Right lobe of liver (tissue), 6 donors: Measurements from ENCODE around the gene EXOC3L1. TPM values are rescaled to one million over a fixed set of nuclear protein-coding genes. Genes with fewer than 3 reads are reported as not detected.
A peak's percentile ranks its signal among the peaks of the same experiment; 100 is the strongest.

Experiments used
- ATAC-seq, 4 donors: fragments of 200-7000 bp; cut with Tn5 transposase; one replicate each; pipeline ENCODE4 v1.9.1; 2020; ENCODE audit warnings: mild to moderate bottlenecking in 4 of 4, moderate library complexity in 4 of 4
- DNase-seq, 3 donors: peaks; one replicate each; pipeline ENCODE4 v3.0.0-alpha.2; 2020
- H3K27ac ChIP-seq, 3 donors: fragments of 200-600 bp; one replicate each; pipeline ENCODE4 v1.8.0; 2022
- H3K27me3 ChIP-seq, 2 donors: fragments of 200-600 bp; one replicate each; pipeline ENCODE4 v1.8.0; 2022
- H3K36me3 ChIP-seq, 4 donors: fragments of 200-600 bp; sonication (generic) in 1 of 4; one replicate each; pipeline versions ENCODE4 v1.5.1 to v1.8.0; 2017 to 2022; ENCODE audit warnings: control low read depth in 1 of 4
- H3K4me1 ChIP-seq, 4 donors: fragments of 200-600 bp; sonication (generic) in 1 of 4; one replicate each; pipeline versions ENCODE4 v1.5.1 to v1.8.0; 2017 to 2022; ENCODE audit warnings: control low read depth in 1 of 4
- H3K4me3 ChIP-seq, 3 donors: fragments of 200-600 bp; one replicate each; pipeline ENCODE4 v1.8.0; 2022
- H3K9me3 ChIP-seq, 4 donors: fragments of 200-600 bp; sonication (generic) in 1 of 4; one replicate each; pipeline versions ENCODE4 v1.5.1 to v1.8.0; 2017 to 2022; ENCODE audit warnings: control low read depth in 1 of 4
- POLR2A ChIP-seq: fragments of 450-650 bp; IDR thresholded peaks from one replicate; pipeline ENCODE4 v1.6.1; 2017; ENCODE audit warnings: antibody characterized with exemption, mild to moderate bottlenecking
- WGBS: methylation state at CpG from one replicate; pipeline ENCODE4 v1.1.6; 2018; ENCODE audit warnings: low coverage, low lambda C conversion rate; ENCODE audit not compliant: insufficient coverage; ENCODE audit errors: missing lambda C conversion rate; 5-methylcytosine and 5-hydroxymethylcytosine counted together
- intact Hi-C, 2 donors: fragments of 100-400 bp; cut with DNase I; formaldehyde crosslinking; loops; one replicate each; pipeline versions ENCODE4 v1.11.2 to v1.14.1; 2022
- total RNA-seq, 6 experiments: library from RNA; depleted of rRNA in 2 of 6; stranded (reverse); fragments of >200 nt in 2 of 6; fragmentation: NEBNext Ultra II Directional in 3 of 6; extraction: Animal tissue kit (Norgen Biotek cat#: 25700) in 3 of 6; gene quantifications; one replicate each; pipeline versions ENCODE4 v1.1.0 to v1.2.4, GENCODE V29; 2016 to 2023
- TF ChIP-seq, protein P1 (sequence below), 4 donors: fragments of 200-600 bp in 3 of 4; fragments of 450-650 bp in 1 of 4; IDR thresholded peaks; one replicate each; pipeline versions ENCODE4 v1.5.1 to v1.8.0; 2016 to 2022; ENCODE audit warnings: antibody characterized with exemption in 4 of 4, mild to moderate bottlenecking in 2 of 4
- donor health status: DM: no; HTN: yes; CAD: no.
- donor health status: DM: no; HTN: no; CAD: no.
- donor health status: DM: no; HTN: no; CAD: no.
- donor health status: DM: no; HTN: yes; CAD: no.
- donor health status: DM: no; HTN: yes; CAD: no.

EXOC3L1 gene
- total RNA-seq, 6 experiments from 2014 or later, result 1.8 to 4.3 (median 2.5) TPM

- Histone ChIP-seq H3K9me3 (no peaks in the 10 kb centered on the region), H3K36me3 (peaks cover 0 to 1% (median 0%) of the 10 kb centered on the region in 4 donors), H3K27ac (no peak overlapping the region), H3K4me3 (no peak overlapping the region), H3K4me1 (peaks cover 0 to 10% (median 0%) of the 10 kb centered on the region in 4 donors), H3K27me3 (no peaks in the 10 kb centered on the region)
- WGBS, result 91% methylated on average over 15 of the region's 50 CpGs
- DNase-seq, result peak; percentile 46 to 50 (median 47)
- peak in 3 of 4 donors; percentile 26 to 62 (median 30) for ATAC-seq
- intact Hi-C loops, result no loop called here
- TF ChIP-seq POLR2A, result no peak
- TF ChIP-seq, protein P1, sequence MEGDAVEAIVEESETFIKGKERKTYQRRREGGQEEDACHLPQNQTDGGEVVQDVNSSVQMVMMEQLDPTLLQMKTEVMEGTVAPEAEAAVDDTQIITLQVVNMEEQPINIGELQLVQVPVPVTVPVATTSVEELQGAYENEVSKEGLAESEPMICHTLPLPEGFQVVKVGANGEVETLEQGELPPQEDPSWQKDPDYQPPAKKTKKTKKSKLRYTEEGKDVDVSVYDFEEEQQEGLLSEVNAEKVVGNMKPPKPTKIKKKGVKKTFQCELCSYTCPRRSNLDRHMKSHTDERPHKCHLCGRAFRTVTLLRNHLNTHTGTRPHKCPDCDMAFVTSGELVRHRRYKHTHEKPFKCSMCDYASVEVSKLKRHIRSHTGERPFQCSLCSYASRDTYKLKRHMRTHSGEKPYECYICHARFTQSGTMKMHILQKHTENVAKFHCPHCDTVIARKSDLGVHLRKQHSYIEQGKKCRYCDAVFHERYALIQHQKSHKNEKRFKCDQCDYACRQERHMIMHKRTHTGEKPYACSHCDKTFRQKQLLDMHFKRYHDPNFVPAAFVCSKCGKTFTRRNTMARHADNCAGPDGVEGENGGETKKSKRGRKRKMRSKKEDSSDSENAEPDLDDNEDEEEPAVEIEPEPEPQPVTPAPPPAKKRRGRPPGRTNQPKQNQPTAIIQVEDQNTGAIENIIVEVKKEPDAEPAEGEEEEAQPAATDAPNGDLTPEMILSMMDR (IDR thresholded peaks at IDR 0.05), result no peak
Measured at GRCh38 chr16:67236563-67237395, 46.8 kb upstream of the EXOC3L1 start.

DNA sequence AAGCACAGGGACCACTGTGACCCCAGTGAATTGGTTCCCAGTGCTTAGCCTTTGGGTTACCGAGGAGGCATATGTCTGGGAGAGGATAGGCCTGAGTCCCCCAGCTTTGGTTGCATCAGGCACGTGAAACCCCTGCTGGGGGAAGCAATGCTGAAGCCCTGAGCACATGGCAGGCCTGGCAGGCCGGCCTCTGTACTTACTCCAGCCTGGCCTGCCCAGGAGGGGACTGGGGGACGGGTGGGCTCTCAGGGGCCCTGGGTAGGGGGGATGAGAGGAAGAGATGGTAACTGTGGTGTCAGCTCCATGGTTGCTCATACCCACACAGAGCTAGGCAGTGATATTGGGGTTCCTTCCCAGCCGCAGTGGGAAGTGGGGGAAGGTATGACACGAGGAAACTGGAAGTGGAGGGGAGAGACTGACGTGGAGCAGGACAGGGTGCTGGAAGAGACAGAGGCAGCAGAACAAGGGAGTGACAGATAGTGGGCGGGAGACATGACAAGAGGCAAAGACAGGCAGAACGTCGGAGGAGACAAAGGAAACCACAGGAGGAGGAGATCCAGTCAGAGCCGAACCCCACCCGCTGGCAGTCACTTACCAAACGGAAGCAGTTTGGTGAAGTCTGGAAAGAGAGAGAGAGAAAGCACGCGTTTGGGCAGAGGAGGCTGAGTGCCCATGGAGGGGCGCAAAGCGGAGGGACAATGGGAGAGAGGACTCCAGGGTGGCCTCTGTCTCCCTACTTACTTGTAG is 46.1 kb upstream of the EXOC3L1 start:
- WGBS, result 76% methylated on average over 12 of the region's 17 CpGs
- intact Hi-C loops, result no loop called here
- DNase-seq (no peak), ATAC-seq (no peak)
- Histone ChIP-seq H3K9me3 (no peaks in the 10 kb centered on the region), H3K27ac (no peak overlapping the region), H3K27me3 (no peaks in the 10 kb centered on the region), H3K36me3 (peaks cover 0 to 8% (median 0%) of the 10 kb centered on the region in 4 donors), H3K4me1 (peaks cover 0 to 11% (median 0%) of the 10 kb centered on the region in 4 donors), H3K4me3 (no peak overlapping the region)
- TF ChIP-seq, protein P1 (IDR thresholded peaks at IDR 0.05), result no peak
- TF ChIP-seq POLR2A, result no peak

DNA sequence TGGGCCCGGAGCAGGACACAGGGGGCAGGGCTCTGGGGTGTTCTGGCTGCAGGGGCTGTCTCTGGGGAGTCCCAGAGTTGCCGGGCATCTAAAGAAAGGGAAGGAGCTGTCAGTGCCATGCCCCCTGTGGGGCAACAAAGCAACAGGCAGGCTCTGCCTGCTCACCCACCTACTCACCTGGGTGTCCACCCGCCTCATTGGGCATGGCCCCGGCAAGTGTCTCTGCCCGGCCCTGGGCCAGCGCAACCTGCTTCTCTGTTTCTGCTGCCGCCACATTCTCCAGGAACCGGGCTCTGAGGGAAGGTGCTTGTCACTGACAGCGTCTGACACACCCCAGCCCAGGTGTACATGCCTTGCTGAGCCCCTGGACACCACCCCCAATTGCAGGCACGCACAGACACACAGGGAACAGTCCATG is 44.3 kb upstream of the EXOC3L1 start:
- DNase-seq (no peak), ATAC-seq (no peak)
- Histone ChIP-seq H3K9me3 (no peaks in the 10 kb centered on the region), H3K4me3 (no peak overlapping the region), H3K36me3 (peaks cover 0 to 21% (median 0%) of the 10 kb centered on the region in 4 donors), H3K4me1 (peaks cover 0 to 5% (median 0%) of the 10 kb centered on the region in 4 donors), H3K27ac (no peak overlapping the region), H3K27me3 (no peaks in the 10 kb centered on the region)
- no CpG with 5 or more reads among the region's 10 CpGs for WGBS
- intact Hi-C loops, result loop anchor here in 1 of 2 donors (5.0 kb wide), 1 partner anchor 37 kb away; the partner anchor contains the start of gene ELMO3
- no peak for TF ChIP-seq POLR2A
- TF ChIP-seq, protein P1 (IDR thresholded peaks at IDR 0.05), result no peak

DNA sequence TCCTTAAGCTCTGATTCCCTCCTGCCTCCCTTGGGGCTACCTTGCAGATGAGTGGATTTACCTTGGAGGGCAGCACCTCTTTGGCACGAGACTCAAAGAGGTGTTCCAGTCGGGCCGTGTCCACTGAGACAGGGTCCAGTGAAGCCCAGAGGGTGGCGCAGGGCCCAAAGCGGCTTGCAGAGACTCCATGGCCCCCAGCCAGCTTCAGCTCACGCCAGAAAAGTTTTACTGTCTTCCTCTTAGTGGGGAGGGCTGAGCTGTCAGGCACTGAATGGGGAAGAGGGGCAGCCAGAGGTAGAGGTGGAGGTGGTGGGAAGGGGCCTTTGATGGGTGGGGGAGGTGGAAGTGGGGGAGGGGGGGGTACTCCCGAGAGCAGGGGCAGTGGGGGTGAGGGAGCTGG is 43.7 kb upstream of the EXOC3L1 start:
- no peak overlapping the region for H3K27ac ChIP-seq
- peaks cover 0 to 27% (median 0%) of the 10 kb centered on the region in 4 donors for H3K36me3 ChIP-seq
- no peak overlapping the region for H3K4me3 ChIP-seq
- no peaks in the 10 kb centered on the region for H3K9me3 ChIP-seq
- intact Hi-C loops, result loop anchor here in 1 of 2 donors (5.0 kb wide), 1 partner anchor 36 kb away; the partner anchor contains the start of gene ELMO3
- no peak for TF ChIP-seq POLR2A
- TF ChIP-seq, protein P1 (IDR thresholded peaks at IDR 0.05), result no peak
- no peak for ATAC-seq
- no peaks in the 10 kb centered on the region for H3K27me3 ChIP-seq
- no peak for DNase-seq
- peaks cover 0 to 5% (median 0%) of the 10 kb centered on the region in 4 donors for H3K4me1 ChIP-seq
- 44% methylated on average over 5 of the region's 7 CpGs for WGBS
